Panc1 (cell line): Measurements from ENCODE around the gene LGR5.

Experiments
- POLR2AphosphoS5 ChIP-seq: IDR thresholded peaks from 2 replicates; pipeline ENCODE4 v1.6.1; 2012; ENCODE audit warnings: mild to moderate bottlenecking, low read depth, low read length, moderate library complexity
- SIN3A ChIP-seq: IDR thresholded peaks from 2 replicates; pipeline ENCODE4 v1.6.1; 2012; ENCODE audit warnings: low read depth, mild to moderate bottlenecking, low read length, moderate library complexity, borderline replicate concordance; ENCODE audit not compliant: insufficient read depth
- TF ChIP-seq, protein P1 (sequence below): fragments of 450-650 bp; IDR thresholded peaks from 2 replicates; pipeline ENCODE4 v1.5.1; 2017; ENCODE audit warnings: mild to moderate bottlenecking

DNA sequence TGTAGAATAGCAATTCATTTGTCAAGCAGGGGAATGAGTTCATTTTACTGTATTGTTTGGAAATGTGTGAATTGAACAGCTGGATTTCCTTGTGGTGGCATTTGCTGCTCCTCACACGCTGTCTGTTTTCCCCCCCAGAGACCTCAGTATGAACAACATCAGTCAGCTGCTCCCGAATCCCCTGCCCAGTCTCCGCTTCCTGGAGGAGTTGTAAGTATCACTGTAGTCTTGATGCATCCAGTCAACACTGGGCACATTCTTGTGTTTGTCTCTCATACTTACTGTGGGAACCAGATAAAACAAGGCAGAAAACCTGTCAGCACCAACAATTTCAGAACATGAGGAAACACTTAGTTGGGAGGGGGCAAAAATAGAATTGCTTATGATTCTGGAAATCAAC is 64.9 kb downstream of the LGR5 start:
- TF ChIP-seq, protein P1, sequence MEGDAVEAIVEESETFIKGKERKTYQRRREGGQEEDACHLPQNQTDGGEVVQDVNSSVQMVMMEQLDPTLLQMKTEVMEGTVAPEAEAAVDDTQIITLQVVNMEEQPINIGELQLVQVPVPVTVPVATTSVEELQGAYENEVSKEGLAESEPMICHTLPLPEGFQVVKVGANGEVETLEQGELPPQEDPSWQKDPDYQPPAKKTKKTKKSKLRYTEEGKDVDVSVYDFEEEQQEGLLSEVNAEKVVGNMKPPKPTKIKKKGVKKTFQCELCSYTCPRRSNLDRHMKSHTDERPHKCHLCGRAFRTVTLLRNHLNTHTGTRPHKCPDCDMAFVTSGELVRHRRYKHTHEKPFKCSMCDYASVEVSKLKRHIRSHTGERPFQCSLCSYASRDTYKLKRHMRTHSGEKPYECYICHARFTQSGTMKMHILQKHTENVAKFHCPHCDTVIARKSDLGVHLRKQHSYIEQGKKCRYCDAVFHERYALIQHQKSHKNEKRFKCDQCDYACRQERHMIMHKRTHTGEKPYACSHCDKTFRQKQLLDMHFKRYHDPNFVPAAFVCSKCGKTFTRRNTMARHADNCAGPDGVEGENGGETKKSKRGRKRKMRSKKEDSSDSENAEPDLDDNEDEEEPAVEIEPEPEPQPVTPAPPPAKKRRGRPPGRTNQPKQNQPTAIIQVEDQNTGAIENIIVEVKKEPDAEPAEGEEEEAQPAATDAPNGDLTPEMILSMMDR, result no peak
- TF ChIP-seq POLR2AphosphoS5, result no peak
- TF ChIP-seq SIN3A, result no peak
